ENCODE results near the gene USP30. TPM values are rescaled to one million over a fixed set of nuclear protein-coding genes. Genes with fewer than 3 reads are reported as not detected.

The USP30 gene
- total RNA-seq, 4 donors from 2014 or later, result 6.4 to 21.2 (median 13.3) TPM

DNA sequence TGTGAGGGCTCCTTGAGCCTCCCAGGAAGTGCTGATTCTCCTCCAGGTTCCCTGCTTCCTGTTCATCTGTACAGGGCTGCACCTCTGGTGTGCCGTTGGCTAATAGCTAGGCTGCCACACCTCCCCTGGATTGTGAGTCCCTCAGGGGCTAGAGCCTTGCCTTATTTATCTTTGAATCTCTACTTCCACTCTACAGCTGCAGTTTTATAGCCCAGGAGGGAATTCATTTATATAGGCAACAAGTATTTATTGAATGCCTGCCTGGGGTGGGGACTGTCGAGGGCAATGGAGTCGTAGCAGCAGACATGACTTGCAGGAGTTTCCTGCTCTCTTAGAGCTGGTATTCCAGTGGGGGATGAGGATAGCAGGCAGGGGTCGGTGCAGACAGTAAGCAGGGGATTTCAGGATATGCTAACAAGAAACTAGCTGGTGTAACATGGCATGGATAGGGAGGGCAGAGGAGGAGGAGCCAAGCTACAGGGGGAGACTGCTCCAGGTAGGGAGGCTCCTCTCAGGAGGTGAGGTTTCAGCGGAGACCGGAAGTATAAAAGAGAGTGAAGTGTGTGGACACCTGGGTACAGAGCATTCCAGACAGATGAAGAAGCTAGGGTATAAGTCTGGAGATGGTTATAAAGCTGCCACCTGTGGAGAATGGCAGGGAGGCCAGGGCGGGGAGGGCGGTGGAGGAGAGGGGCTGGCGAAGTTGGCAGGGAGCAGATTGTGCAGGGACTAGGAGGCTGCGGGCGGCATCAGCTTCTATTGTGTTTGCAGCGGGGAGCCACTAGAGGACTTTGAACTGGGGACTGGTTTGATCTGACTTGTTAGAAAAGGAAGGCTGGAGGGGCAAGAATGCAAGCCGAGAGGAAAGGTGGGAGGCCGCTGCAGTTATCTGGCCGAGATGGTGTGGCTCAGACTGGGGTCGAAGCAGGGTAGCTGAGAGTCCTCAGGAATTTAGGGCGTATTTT is 17.2 kb downstream of the USP30 start:
- in situ Hi-C loops (cut with MboI; ENCODE audit: low sequenced_read_pairs in 4 of 4) (no loop called here), intact Hi-C loops (cut with DNase I; ENCODE audit: low total_unique reads) (no loop called here)
- Histone ChIP-seq H3K27ac (no peak overlapping the region), H3K4me3 (no peak overlapping the region), H3K36me3 (peaks cover under 1 to 58% of the 10 kb centered on the region in 2 donors), H3K9me3 (no peaks in the 10 kb centered on the region), H3K4me1 (no peaks in the 10 kb centered on the region), H3K27me3 (no peaks in the 10 kb centered on the region)
- ATAC-seq (no peak), DNase-seq (no peak)
- TF ChIP-seq POLR2A (IDR thresholded peaks at IDR 0.05), result no peak
- TF ChIP-seq, protein P1, sequence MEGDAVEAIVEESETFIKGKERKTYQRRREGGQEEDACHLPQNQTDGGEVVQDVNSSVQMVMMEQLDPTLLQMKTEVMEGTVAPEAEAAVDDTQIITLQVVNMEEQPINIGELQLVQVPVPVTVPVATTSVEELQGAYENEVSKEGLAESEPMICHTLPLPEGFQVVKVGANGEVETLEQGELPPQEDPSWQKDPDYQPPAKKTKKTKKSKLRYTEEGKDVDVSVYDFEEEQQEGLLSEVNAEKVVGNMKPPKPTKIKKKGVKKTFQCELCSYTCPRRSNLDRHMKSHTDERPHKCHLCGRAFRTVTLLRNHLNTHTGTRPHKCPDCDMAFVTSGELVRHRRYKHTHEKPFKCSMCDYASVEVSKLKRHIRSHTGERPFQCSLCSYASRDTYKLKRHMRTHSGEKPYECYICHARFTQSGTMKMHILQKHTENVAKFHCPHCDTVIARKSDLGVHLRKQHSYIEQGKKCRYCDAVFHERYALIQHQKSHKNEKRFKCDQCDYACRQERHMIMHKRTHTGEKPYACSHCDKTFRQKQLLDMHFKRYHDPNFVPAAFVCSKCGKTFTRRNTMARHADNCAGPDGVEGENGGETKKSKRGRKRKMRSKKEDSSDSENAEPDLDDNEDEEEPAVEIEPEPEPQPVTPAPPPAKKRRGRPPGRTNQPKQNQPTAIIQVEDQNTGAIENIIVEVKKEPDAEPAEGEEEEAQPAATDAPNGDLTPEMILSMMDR (IDR thresholded peaks at IDR 0.05 in 4 of 5, conservative IDR thresholded peaks at IDR 0.05 in 1 of 5), result no peak

DNA sequence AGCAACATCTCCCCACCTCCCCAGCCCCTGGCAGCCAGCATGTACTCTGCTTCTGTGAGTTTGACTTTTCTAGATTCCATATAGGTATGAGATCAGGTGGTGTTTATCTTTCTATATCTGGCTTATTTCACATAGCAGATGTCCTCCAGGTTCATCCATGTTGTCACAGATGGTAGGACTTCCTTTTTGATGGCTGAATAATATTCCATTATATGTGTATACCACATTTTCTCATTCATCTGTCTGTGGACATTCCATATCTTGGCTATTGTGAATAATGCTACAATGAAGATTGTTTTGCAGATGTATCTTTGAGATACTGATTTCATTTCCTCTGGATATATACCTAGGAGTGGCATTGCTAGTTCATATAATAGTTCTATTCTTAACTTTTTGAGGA is 22.5 kb downstream of the USP30 start:
- no peak overlapping the region for H3K4me3 ChIP-seq
- H3K9me3 ChIP-seq, result no peaks in the 10 kb centered on the region
- no peaks in the 10 kb centered on the region for H3K4me1 ChIP-seq
- H3K27ac ChIP-seq, result no peak overlapping the region
- intact Hi-C loops (cut with DNase I; ENCODE audit: low total_unique reads) (no loop called here), in situ Hi-C loops (cut with MboI; ENCODE audit: low sequenced_read_pairs in 4 of 4) (loop anchor here (25.0 kb wide), 3 partner anchors 413 to 513 kb away; partner anchors contain the start of genes ISCU (in 3 of the 4), SART3 (in 3 of the 4) and SELPLG (in 2 of the 4))
- ATAC-seq (no peak), DNase-seq (no peak)
- H3K36me3 ChIP-seq, result peaks cover 3 to 55% of the 10 kb centered on the region in 2 donors
- no peak for TF ChIP-seq POLR2A (IDR thresholded peaks at IDR 0.05)
- TF ChIP-seq, protein P1 (IDR thresholded peaks at IDR 0.05 in 4 of 5, conservative IDR thresholded peaks at IDR 0.05 in 1 of 5), result no peak
- no peaks in the 10 kb centered on the region for H3K27me3 ChIP-seq

DNA sequence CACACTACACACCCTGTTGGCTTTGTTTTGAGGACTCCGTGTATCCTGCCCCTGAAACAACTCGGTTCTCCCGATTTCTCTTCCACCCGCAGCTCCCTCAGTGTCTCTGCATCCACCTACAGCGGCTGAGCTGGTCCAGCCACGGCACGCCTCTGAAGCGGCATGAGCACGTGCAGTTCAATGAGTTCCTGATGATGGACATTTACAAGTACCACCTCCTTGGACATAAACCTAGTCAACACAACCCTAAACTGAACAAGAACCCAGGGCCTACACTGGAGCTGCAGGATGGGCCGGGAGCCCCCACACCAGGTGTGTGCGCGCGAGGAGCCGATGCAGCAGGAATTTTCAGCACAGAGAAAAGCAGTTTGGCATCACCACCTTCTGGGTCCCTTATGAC is 30.4 kb downstream of the USP30 start:
- H3K27me3 ChIP-seq, result no peaks in the 10 kb centered on the region
- DNase-seq, result no peak
- no peak overlapping the region for H3K27ac ChIP-seq
- no peaks in the 10 kb centered on the region for H3K9me3 ChIP-seq
- intact Hi-C loops (cut with DNase I; ENCODE audit: low total_unique reads), result no loop called here
- peaks cover 4 to 9% of the 10 kb centered on the region in 2 donors for H3K4me1 ChIP-seq
- H3K4me3 ChIP-seq, result no peak overlapping the region
- in situ Hi-C loops (cut with MboI; ENCODE audit: low sequenced_read_pairs in 4 of 4), result loop anchor here (25.0 kb wide), 3 partner anchors 420 to 520 kb away; partner anchors contain the start of genes ISCU (in 3 of the 4), SART3 (in 3 of the 4) and SELPLG (in 2 of the 4)
- ATAC-seq, result no peak
- peaks cover 0 to 85% of the 10 kb centered on the region in 2 donors for H3K36me3 ChIP-seq
- TF ChIP-seq POLR2A (IDR thresholded peaks at IDR 0.05), result no peak
- TF ChIP-seq, protein P1 (IDR thresholded peaks at IDR 0.05 in 4 of 5, conservative IDR thresholded peaks at IDR 0.05 in 1 of 5), result no peak

DNA sequence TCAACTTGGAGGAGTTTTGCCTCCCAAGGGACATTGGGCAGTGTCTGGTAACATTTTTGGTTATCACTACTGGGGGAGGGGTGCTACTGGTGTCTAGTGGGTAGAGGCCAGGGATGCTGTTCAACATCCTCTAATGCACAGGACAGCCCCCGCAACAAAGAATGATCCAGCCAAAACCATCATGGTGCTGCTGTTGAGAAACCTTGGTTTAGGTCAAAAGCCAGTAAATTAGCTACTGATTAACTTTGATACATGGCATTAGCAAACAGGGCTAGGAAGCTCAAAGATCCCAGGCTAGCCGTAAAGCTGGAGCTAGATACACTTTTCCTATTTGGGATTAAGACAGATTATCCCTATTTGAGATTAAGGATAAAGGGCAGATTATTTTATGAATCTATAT is 32.0 kb downstream of the USP30 start:
- in situ Hi-C loops (cut with MboI; ENCODE audit: low sequenced_read_pairs in 4 of 4) (loop anchor here (25.0 kb wide), 3 partner anchors 422 to 522 kb away; partner anchors contain the start of genes ISCU (in 3 of the 4), SART3 (in 3 of the 4) and SELPLG (in 2 of the 4)), intact Hi-C loops (cut with DNase I; ENCODE audit: low total_unique reads) (no loop called here)
- no peak overlapping the region for H3K27ac ChIP-seq
- H3K4me1 ChIP-seq, result peaks cover 4 to 11% of the 10 kb centered on the region in 2 donors
- ATAC-seq (no peak), DNase-seq (no peak)
- H3K9me3 ChIP-seq, result no peaks in the 10 kb centered on the region
- H3K4me3 ChIP-seq, result no peak overlapping the region
- TF ChIP-seq, protein P1 (IDR thresholded peaks at IDR 0.05 in 4 of 5, conservative IDR thresholded peaks at IDR 0.05 in 1 of 5), result no peak
- no peak for TF ChIP-seq POLR2A (IDR thresholded peaks at IDR 0.05)
- H3K27me3 ChIP-seq, result no peaks in the 10 kb centered on the region
- H3K36me3 ChIP-seq, result peaks cover 0 to 90% of the 10 kb centered on the region in 2 donors
